HG03432 (cell line): Measurements from ENCODE around the gene FRMD4A.
"Not testable (repeated sequence)": the region's sequence is repeated elsewhere in the genome, so short reads cannot be mapped to it uniquely, and the experiment has no call there.

Source experiments
- ATAC-seq: cut with Tn5 transposase; IDR thresholded peaks from one replicate; pipeline ENCODE4 v1.9.1; 2021; ENCODE audit warnings: mild to moderate bottlenecking, moderate library complexity; ENCODE audit not compliant: unreplicated experiment

The FRMD4A gene

GRCh38 chr10:13715596-13715995 is 615.1 kb downstream of the FRMD4A start:
- ATAC-seq: not testable (repeated sequence)

- ATAC-seq: no peak
Measured at GRCh38 chr10:13715100-13715499, 615.6 kb downstream of the FRMD4A start.

GRCh38 chr10:13712837-13713581 is 617.7 kb downstream of the FRMD4A start:
- peak; percentile 91 for ATAC-seq

- no peak for ATAC-seq
Measured at GRCh38 chr10:13712476-13712836, 618.3 kb downstream of the FRMD4A start.

- ATAC-seq: no peak
Measured at GRCh38 chr10:13711291-13711690, 619.4 kb downstream of the FRMD4A start.

- ATAC-seq: no peak
Measured at GRCh38 chr10:13709931-13710650, 620.6 kb downstream of the FRMD4A start.

DNA sequence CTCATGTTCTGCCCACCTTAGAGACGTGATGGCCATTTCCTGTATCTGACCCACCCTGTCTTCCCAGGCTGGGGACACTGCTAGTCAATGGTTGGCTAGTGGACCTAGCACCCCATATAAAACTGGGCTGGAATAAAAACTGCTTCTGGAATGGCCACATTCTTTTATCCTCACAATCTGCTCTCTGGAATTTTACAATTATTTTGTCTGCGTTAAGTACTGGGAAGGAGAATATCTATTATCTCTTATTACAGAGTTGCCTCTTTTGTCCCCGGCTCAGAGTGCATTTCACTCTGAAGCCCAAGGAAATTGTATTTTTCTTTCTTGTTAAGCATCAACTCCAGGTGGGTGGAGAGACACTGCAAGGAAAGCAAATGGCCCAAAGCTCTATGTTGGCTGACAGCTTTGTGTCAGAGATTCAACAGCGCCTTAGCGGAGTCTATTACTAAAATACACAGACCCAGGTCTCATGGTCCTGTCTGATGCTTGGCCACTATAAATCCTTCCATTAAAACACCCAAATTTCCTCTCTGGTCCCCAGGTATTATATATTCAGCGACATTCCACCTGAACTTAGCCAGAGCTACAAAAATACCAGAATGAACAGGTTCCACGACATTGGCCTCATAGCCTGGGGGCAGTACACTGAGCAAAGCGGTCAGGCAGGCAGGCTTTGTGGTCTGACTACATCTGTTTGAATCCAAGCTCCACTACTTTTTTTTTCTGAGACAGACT is 622.3 kb downstream of the FRMD4A start:
- ATAC-seq: no peak

GRCh38 chr10:13707156-13707881 is 623.4 kb downstream of the FRMD4A start:
- peak; percentile 57 for ATAC-seq

- ATAC-seq: no peak
Measured at GRCh38 chr10:13706604-13707003, 624.1 kb downstream of the FRMD4A start.

GRCh38 chr10:13706175-13706574 is 624.5 kb downstream of the FRMD4A start:
- ATAC-seq: no peak

DNA sequence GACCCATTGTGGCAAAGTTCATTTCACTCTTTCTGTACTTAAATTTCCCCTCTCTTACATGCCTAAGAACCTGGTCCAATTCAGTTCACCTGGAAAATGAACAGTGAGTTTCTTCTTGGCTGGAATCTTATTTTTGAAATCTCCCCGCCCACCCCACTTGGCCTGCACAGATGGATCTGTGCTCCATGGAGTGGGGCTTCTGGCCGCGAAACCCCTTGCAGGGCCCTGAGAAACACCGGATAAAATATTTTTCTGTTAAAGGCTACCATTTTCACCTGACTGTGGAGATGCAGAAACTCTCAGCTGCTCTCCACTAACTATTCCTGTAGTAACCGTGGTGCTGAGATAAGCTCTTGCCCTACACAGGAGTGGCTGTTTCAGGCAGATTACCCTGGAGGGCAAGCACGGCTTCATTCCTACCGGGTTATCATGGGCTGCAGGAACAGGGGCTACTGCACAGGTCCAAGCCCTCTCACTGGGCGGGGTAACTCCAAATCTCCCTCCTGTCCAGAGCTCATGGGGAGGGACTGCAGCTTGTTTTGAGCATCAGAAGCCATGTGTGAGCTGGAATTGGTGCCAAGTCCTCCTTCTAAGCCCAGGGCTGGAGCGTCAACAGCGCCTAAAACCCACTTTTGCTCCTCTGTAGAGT is 625.1 kb downstream of the FRMD4A start:
- ATAC-seq: no peak

- no peak for ATAC-seq
Measured at GRCh38 chr10:13704964-13705363, 625.8 kb downstream of the FRMD4A start.

- no peak for ATAC-seq
Measured at GRCh38 chr10:13703997-13704536, 626.7 kb downstream of the FRMD4A start.

- ATAC-seq: no peak
Measured at GRCh38 chr10:13703101-13703818, 627.5 kb downstream of the FRMD4A start.

GRCh38 chr10:13701157-13701919 is 629.4 kb downstream of the FRMD4A start:
- no peak for ATAC-seq

DNA sequence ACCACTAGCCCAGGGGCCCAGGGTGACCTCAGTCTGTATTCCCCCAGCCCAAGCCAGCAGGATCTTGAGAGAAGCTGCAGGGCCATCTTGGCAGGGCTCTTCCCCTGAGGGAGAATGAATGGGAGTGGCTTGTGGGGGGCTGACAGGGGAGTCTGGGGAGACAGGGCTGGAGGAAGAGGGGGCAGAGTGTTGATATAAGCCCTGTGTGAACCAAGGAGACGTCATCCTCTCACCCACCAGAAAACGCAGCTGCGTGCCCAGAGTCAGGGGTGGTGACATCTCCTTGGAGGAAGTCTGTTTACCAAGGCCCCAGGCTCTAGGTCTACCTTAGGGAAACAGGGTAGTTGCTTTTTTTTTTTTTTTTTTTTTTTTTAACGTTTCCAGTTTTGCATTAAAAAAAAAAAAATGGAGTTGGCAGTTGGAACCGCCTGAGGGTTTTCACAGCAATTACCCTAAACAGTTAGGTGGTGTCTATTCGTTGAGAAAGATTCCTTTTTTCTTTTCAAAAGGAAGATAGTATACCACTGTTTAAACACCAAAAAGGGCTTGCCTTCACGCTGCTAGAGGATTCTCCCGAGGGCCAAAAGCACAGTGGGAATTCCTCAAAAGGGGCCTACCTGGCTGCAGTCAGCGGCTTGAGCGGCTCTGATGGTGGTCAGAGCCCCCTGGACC is 630.1 kb downstream of the FRMD4A start:
- ATAC-seq: no peak

DNA sequence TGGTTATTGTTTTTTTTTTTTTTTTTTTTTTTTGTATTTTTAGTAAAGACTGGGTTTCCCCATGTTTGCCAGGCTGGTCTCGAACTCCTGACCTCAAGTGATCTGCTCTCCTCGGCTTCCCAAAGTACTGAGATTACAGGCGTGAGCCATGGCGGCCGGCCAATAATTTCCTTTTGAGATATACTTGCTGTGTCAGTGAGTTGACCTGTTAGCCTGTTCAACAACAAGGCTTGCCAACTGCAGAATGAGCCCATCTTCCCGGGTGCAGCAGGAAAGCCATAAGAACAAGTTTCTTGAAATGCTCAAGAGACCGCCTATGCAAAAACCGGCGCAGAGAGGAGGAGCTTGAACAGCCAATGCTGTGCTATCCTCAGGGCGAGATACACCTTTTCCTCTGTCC is 631.5 kb downstream of the FRMD4A start:
- ATAC-seq: no peak

GRCh38 chr10:13698217-13698616 is 632.5 kb downstream of the FRMD4A start:
- no peak for ATAC-seq
